ENCODE measurements around the gene SORCS2. TPM values are rescaled to one million over a fixed set of nuclear protein-coding genes. Genes with fewer than 3 reads are reported as not detected.
A peak's percentile ranks its signal among the peaks of the same experiment; 100 is the strongest.

Gene SORCS2
- total and polyA plus RNA-seq, 2 of the 8 experiments (the other 6 are each of a cell fraction or from before 2014, with no cell fraction given), result 0.36 to 1.8 TPM

DNA sequence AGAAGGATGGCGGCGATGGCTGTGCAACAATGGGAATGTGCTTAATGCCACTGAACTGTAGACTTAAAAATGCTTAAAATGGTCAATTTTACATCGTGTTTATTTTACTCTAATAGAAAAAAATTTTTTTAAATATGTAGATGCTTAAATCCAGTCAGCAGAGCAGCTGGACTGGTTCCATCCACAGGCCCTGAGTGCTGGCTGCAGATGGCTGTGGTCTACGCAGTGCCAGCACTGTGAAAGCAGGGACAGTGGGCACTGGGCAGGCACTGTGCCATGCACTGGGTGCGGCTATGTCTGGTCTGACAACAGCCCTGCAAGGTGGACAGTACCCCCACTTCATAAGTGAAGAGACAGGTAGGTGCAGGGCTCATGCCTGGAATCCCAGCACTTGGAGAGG is 572.1 kb downstream of the SORCS2 start:
- Histone ChIP-seq H3K79me2 (ENCODE audit: control insufficient read depth in 1 of 2, insufficient read depth in 2 of 2, low read length in 2 of 2) (no peaks in the 10 kb centered on the region), H3K4me3 (ENCODE audit: extremely low read depth in 1 of 4, insufficient read depth in 2 of 4, low read depth in 3 of 4, low read length in 4 of 4) (no peak overlapping the region), H3K9ac (replicated peaks in 1 of 4; ENCODE audit: extremely low read depth in 1 of 4, low read depth in 3 of 4, low read length in 3 of 4) (no peak overlapping the region), H3K9me3 (ENCODE audit: insufficient read depth in 2 of 2, low read depth in 1 of 2, low read length in 1 of 2) (no peaks in the 10 kb centered on the region), H4K91ac (replicated peaks; ENCODE audit: insufficient read length, low read length) (no peak overlapping the region), H2AFZ (ENCODE audit: low read length) (no peak overlapping the region), H2BK20ac (ENCODE audit: low read length) (no peak overlapping the region), H3K14ac (ENCODE audit: insufficient read length) (no peak overlapping the region), H3K27me3 (replicated peaks in 1 of 4; ENCODE audit: control insufficient read depth in 3 of 4, extremely low read depth in 1 of 4, insufficient read depth in 3 of 4, low read length in 3 of 4) (no peaks in the 10 kb centered on the region), H2BK5ac (ENCODE audit: low read depth, low read length) (no peak overlapping the region), H3K27ac (ENCODE audit: low read depth, low read length) (no peak overlapping the region), H3K36me3 (ENCODE audit: control insufficient read depth in 2 of 4, insufficient read depth in 4 of 4, low read length in 3 of 4) (no peaks in the 10 kb centered on the region; a peak in 1 of 8 replicates), H3K79me1 (ENCODE audit: low read depth, low read length) (no peaks in the 10 kb centered on the region; the same call in 1 of the 2 replicates), H2BK120ac (replicated peaks; ENCODE audit: low read depth, low read length) (no peak overlapping the region), H4K20me1 (replicated peaks in 1 of 2; ENCODE audit: control insufficient read depth in 1 of 2, insufficient read depth in 2 of 2, low read length in 2 of 2) (no peaks in the 10 kb centered on the region), H4K5ac (ENCODE audit: insufficient read length, low read depth, low read length) (no peak overlapping the region), H3K23me2 (ENCODE audit: low read depth, low read length) (no peaks in the 10 kb centered on the region), H3K4ac (replicated peaks; ENCODE audit: insufficient read length, low read depth, low read length) (no peak overlapping the region), H3K4me2 (ENCODE audit: insufficient read depth in 1 of 2, low read depth in 2 of 2, low read length in 2 of 2) (no peak overlapping the region), H3K4me1 (replicated peaks in 1 of 4; ENCODE audit: control insufficient read depth in 3 of 4, insufficient read depth in 4 of 4, low read length in 3 of 4) (no peaks in the 10 kb centered on the region), H3K18ac (ENCODE audit: extremely low read depth, low read length) (no peak overlapping the region), H2AK5ac (ENCODE audit: low read depth, low read length) (no peak overlapping the region), H4K8ac (ENCODE audit: extremely low read depth, insufficient read depth, low read length) (no peak overlapping the region), H2BK15ac (ENCODE audit: low read length) (no peak overlapping the region), H3K23ac (ENCODE audit: insufficient read length) (no peak overlapping the region), H3K56ac (replicated peaks; ENCODE audit: insufficient read length, low read depth, low read length) (no peak overlapping the region), H2BK12ac (ENCODE audit: low read depth, low read length) (peak overlapping the region; percentile 43; the same call in 1 of the 2 replicates)
- no peak for FAIRE-seq
- WGBS, 2 experiments (ENCODE audit: extremely low coverage in 1 of 2, insufficient coverage in 1 of 2, insufficient read length in 1 of 2, insufficient replicate concordance in 2 of 2, low coverage in 1 of 2, low lambda C conversion rate in 2 of 2, missing lambda C conversion rate in 1 of 2), result 98% methylated on average over 5 of the region's 5 CpGs; no CpG with 5 or more reads in 1 of the 2 experiments
- DNase-seq (ENCODE audit: low read depth in 1 of 2, low spot score in 2 of 2), result no peak
- ChIA-PET CTCF (ENCODE audit: partially characterized antibody) (no interaction called here), POLR2A (ENCODE audit: partially characterized antibody) (no interaction called here)
- TF ChIP-seq BCL11A (IDR thresholded peaks at IDR 0.05; ENCODE audit: low read depth in 2 of 2, low read length in 2 of 2), result no peak
- TF ChIP-seq, protein P1, sequence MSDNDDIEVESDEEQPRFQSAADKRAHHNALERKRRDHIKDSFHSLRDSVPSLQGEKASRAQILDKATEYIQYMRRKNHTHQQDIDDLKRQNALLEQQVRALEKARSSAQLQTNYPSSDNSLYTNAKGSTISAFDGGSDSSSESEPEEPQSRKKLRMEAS (IDR thresholded peaks at IDR 0.05), result no peak
- no peak for TF ChIP-seq RBBP5 (IDR thresholded peaks at IDR 0.05; ENCODE audit: borderline replicate concordance, low read depth, low read length)
- TF ChIP-seq TAF7 (optimal IDR thresholded peaks at IDR 0.05; ENCODE audit: borderline replicate concordance, low read depth, low read length), result no peak
- no peak for TF ChIP-seq SUZ12 (IDR thresholded peaks at IDR 0.05; ENCODE audit: low read length)
- no peak for TF ChIP-seq CHD1 (IDR thresholded peaks at IDR 0.05; ENCODE audit: low read depth, low read length)
- TF ChIP-seq TAF1 (IDR thresholded peaks at IDR 0.05; ENCODE audit: low read depth, low read length), result no peak
- TF ChIP-seq, protein P2, sequence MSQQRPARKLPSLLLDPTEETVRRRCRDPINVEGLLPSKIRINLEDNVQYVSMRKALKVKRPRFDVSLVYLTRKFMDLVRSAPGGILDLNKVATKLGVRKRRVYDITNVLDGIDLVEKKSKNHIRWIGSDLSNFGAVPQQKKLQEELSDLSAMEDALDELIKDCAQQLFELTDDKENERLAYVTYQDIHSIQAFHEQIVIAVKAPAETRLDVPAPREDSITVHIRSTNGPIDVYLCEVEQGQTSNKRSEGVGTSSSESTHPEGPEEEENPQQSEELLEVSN (IDR thresholded peaks at IDR 0.05), result no peak
- TF ChIP-seq CHD2 (IDR thresholded peaks at IDR 0.05; ENCODE audit: low read length), result no peak
- no peak for TF ChIP-seq CTCF (IDR thresholded peaks at IDR 0.05; ENCODE audit: control extremely low read depth in 1 of 3, insufficient read depth in 1 of 3, low read depth in 1 of 3, low read length in 3 of 3)
- TF ChIP-seq JUND (IDR thresholded peaks at IDR 0.05; ENCODE audit: low read length), result no peak
